GM19238 (cell line): ENCODE results near the gene CBX8.

Experiments used
- DNase-seq: peaks from one replicate; pipeline ENCODE4 v3.0.0; 2011; ENCODE audit warnings: low spot score; ENCODE audit not compliant: insufficient read length

Gene CBX8

DNA sequence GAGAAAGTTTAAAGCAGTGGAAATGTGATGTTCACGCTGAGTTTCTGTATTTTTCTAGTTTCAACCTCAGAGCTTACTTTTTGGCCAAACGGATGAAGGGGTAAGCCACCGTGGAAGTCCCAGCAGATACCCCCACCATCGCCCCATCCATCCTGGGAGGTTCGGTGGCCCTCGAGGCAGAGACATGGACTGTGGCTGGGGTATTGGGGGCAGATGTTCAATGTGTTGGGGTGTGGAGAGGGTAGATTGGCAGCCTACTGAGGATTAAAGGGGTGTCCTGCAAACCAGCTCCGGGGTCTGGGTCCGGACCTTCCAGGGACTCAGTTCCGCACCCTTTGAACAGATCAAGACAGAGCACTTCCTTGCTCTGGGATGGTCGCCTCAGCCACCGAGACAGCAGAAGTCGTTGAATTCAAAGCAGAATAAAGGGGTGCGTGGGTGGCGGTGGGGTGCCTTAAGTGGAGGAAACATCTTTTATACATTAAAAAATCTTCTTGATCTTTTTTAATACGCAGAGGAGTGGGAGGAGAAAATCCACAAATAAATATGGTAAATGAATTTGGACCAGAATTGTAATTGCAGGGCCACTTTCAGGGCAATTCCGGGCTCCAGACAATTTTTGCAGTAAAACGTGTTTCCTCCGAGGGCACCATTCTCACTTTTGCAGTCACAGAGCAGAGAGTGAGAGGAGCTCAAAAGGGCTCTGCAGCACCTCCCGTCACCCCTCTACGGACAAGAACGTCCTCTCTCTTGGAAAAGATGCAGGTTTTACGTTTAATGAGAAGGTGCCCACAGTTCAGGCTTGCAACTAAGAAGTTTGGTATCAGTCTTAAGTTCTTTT, 8.2 kb upstream of the CBX8 start:
- DNase-seq, result no peak

- DNase-seq, result peak; percentile 70
Measured at GRCh38 chr17:79803997-79804855, 7.3 kb upstream of the CBX8 start.

- no peak for DNase-seq
Measured at GRCh38 chr17:79803421-79803996, 6.6 kb upstream of the CBX8 start.

- DNase-seq, result no peak
Measured at GRCh38 chr17:79802736-79803420, 6.0 kb upstream of the CBX8 start.

DNA sequence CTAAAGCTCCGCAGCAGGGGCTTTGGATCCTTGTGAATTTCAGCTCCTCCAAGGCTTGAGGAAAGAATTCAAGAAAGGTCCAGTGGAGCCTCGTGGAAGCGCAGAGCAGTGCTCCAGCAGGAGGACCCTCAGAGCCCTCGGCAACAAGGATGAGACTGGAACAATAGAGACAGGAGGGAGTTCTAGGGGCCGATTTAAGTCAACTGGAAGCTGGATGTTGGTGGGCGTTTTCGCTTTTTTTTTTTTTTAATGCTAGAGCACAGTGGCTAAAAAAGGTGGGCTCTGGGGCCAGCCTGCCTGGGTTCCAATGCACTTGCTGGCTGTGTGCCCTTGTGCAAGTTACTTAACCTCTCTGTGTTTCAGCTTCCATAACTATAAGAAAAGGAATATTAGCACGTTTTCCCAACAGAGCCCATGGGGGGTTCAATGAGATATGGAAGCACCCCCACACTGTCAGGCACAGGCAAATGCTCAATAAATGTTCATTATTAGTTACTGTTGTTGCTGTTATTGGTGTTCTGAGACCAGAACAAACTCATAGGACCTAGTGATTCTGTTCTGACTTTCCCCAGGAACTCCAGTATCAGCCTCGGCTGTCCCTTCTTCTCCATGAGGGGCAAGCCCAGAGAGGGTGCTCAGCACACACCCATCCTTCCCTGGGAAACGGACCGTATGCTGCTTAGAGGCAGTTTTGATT, 5.3 kb upstream of the CBX8 start:
- DNase-seq, result no peak

- DNase-seq, result no peak
Measured at GRCh38 chr17:79801156-79802038, 4.5 kb upstream of the CBX8 start.

DNA sequence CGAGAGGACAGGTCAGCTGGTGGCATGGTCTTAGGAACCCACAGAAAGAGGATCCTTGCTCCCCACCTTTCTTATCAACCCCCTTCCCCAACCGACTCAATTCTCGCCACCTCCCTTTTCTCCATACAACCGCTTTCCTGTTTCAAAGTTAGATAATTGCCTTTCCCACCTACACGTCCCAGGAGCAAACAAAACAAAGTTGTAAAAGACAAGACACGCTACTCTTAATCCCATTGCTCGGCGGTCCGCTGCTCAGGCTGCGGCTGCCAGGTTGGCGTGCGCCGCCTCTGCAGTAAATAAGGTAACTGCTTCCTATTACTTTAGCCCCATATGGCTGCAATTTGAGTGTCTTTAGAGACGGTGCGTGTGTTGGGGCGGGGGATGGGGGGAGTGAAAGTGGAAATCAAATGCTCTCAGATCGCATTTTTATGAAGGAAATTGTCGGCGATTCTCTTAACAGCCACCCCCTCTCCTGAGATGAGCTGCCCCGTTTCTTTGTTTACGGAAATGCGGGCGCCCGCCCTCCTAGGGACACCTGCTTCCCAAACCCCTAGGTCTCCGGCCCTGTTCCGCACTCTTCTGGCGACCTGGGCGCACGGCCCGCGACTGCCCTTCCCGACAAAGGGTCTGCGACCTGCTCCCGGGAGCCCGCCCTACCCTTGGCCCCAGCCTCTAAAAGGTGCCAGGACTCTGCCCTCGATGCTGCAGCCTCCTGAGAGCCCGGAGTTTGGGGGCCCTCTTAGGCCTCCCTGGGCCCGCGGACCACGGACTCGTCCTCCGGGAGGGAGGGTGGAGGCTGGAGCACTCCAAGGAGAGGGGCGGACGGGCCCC, 3.7 kb upstream of the CBX8 start:
- no peak for DNase-seq

GRCh38 chr17:79799538-79800324, 2.9 kb upstream of the CBX8 start:
- DNase-seq, result no peak

GRCh38 chr17:79799174-79799537, 2.3 kb upstream of the CBX8 start:
- DNase-seq, result no peak

- DNase-seq, result no peak
Measured at GRCh38 chr17:79798299-79799173, 1.7 kb upstream of the CBX8 start.

- DNase-seq, result no peak
Measured at GRCh38 chr17:79797492-79798298, 818 bp upstream of the CBX8 start.

- DNase-seq, result no peak
Measured at GRCh38 chr17:79796444-79796762, 474 bp downstream of the CBX8 start.

GRCh38 chr17:79795795-79796443, 958 bp downstream of the CBX8 start:
- DNase-seq, result no peak

DNA sequence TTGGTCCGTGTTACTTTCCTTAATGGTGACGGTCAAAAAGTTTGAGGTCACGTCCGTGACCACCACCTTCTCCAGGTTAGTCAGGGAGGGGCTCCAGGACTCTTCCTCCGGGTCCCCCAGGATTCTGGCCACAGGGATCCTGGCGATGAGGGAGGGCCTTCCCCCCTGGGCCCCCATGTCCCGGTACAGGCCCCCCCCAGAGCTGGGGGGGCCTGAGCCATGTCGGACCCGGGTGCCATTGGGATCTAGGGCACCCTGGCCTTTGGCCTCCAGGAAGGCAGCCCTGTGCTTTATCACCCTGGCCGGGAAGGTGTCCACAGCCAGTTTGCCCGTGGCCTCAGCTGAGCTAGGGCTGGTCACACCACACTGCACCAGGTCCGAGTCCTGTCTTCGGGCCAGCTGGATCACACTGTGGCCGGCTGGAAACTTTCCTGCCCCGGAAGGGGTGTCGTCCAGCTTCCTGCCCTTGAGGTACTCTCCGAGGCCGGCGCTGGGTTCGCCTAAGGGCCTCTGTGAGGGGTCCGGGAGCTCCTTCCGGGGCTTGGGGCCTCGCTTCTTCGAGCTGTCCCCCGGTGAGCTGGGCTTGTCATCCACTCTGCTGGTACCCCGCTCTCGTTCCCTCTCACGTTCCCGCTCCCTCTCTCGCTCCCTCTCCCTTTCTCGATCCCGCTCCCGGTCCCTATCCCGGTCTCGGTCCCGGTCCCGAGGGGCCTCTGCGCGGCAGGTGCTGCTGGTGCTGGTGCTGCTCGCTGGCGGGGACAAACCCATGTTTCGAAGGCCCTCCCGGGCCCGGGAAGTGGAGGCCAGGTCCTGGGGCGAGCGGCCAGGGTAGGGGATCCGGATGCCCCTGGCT, 2.0 kb downstream of the CBX8 start:
- DNase-seq, result no peak

DNA sequence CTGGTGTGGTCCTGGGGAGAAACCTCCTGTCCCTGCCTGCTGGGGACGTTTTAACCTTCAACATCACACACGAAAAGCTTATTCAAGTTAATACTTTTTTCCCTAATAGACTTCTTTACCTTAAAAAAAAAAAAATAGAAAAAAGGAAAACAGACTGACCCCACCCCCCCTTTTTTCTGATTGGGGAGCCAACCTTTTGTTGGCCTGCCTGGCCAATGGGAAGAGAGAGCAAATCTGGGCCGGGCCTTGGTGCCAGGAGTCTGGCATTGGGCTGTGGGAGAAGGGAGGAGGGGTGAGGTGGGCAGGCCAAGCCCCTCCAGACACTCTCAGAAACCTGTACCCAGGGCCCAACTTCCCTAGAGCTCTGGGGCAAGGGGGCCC, 3.0 kb downstream of the CBX8 start:
- DNase-seq, result no peak
